Esophagus squamous epithelium (tissue), 4 donors: ENCODE measurements around the gene TMEM212.

Experiments
- POLR2A ChIP-seq, 4 donors: fragments of 450-650 bp; IDR thresholded peaks; one replicate each; pipeline ENCODE4 v1.6.1; 2017; ENCODE audit warnings: antibody characterized with exemption in 4 of 4, mild to moderate bottlenecking in 4 of 4, moderate library complexity in 3 of 4
- TF ChIP-seq, protein P1 (sequence below), 6 experiments: fragments of 450-650 bp in 4 of 6; fragments of 200-600 bp in 2 of 6; sonication (generic) in 2 of 6; IDR thresholded peaks; one replicate each; pipeline ENCODE4 v1.5.1; 2016 to 2019; ENCODE audit warnings: antibody characterized with exemption in 6 of 6, mild to moderate bottlenecking in 4 of 6, moderate library complexity in 4 of 6

- TF ChIP-seq, protein P1, sequence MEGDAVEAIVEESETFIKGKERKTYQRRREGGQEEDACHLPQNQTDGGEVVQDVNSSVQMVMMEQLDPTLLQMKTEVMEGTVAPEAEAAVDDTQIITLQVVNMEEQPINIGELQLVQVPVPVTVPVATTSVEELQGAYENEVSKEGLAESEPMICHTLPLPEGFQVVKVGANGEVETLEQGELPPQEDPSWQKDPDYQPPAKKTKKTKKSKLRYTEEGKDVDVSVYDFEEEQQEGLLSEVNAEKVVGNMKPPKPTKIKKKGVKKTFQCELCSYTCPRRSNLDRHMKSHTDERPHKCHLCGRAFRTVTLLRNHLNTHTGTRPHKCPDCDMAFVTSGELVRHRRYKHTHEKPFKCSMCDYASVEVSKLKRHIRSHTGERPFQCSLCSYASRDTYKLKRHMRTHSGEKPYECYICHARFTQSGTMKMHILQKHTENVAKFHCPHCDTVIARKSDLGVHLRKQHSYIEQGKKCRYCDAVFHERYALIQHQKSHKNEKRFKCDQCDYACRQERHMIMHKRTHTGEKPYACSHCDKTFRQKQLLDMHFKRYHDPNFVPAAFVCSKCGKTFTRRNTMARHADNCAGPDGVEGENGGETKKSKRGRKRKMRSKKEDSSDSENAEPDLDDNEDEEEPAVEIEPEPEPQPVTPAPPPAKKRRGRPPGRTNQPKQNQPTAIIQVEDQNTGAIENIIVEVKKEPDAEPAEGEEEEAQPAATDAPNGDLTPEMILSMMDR (IDR thresholded peaks at IDR 0.05) = no peak
- no peak for TF ChIP-seq POLR2A (IDR thresholded peaks at IDR 0.05)
These were observed 31.2 kb upstream of the TMEM212 start for GRCh38 chr3:171811913-171812335.
